GM20000 (cell line): ENCODE measurements around the gene AKT3.

Experiments used
- DNase-seq: peaks from one replicate; pipeline ENCODE4 v3.0.0; 2012; ENCODE audit warnings: low spot score
- TF ChIP-seq, protein P1 (sequence below): IDR thresholded peaks from 2 replicates; pipeline ENCODE4 v1.5.1; 2012; ENCODE audit warnings: mild to moderate bottlenecking, control low read depth; ENCODE audit errors: extremely low read depth, missing control alignments

AKT3 gene

DNA sequence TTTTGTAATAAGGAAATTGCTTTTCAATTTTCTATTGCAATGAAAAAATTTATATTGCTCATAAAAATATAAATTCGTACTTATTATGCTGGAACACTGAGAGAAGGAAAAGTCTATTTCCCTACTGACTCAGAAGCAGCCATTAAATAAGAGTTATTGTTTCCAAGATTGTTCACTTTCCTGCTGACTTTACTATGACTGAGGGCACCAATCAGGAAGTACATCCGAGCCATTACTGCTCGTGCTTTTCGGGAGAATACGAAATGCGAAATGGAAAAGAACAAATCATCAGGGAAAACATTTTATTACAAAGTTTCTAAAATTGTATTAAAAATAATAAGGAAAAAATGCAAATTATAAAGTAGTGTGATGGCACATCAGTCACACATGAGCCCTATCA lies 204.8 kb downstream of the AKT3 start:
- DNase-seq, result no peak
- TF ChIP-seq, protein P1, sequence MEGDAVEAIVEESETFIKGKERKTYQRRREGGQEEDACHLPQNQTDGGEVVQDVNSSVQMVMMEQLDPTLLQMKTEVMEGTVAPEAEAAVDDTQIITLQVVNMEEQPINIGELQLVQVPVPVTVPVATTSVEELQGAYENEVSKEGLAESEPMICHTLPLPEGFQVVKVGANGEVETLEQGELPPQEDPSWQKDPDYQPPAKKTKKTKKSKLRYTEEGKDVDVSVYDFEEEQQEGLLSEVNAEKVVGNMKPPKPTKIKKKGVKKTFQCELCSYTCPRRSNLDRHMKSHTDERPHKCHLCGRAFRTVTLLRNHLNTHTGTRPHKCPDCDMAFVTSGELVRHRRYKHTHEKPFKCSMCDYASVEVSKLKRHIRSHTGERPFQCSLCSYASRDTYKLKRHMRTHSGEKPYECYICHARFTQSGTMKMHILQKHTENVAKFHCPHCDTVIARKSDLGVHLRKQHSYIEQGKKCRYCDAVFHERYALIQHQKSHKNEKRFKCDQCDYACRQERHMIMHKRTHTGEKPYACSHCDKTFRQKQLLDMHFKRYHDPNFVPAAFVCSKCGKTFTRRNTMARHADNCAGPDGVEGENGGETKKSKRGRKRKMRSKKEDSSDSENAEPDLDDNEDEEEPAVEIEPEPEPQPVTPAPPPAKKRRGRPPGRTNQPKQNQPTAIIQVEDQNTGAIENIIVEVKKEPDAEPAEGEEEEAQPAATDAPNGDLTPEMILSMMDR, result no peak

- TF ChIP-seq, protein P1, result no peak
- no peak for DNase-seq
These were observed 207.1 kb downstream of the AKT3 start for GRCh38 chr1:243642936-243643335.

DNA sequence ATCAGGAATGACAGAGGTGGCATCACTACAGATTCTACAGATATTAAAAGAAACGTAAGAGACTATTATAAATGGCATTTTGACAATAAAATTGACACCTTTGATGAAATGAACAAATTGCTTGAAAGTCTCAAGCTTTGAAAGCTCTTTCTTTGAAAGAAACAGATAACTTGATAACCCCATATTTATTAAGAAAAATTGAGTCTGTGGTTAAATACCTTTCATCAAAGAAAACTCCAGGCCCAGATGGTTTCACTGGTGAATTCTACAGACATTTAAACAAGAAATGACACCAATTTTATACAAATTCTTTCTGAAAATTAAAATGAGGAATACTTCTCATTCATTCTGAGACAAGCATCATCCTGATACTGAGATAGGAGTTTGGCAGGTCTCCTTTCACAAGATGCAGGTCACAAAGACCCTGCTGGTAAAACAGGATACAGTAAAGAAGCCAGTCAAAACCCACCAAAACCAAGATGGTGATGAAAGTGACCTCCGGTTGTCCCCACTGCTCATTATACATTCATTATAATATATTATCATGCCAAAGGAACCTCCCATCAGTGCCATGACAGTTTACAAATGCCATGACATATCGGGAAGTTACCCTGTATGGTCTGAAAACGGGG lies 210.9 kb downstream of the AKT3 start:
- TF ChIP-seq, protein P1, result no peak
- DNase-seq, result no peak

DNA sequence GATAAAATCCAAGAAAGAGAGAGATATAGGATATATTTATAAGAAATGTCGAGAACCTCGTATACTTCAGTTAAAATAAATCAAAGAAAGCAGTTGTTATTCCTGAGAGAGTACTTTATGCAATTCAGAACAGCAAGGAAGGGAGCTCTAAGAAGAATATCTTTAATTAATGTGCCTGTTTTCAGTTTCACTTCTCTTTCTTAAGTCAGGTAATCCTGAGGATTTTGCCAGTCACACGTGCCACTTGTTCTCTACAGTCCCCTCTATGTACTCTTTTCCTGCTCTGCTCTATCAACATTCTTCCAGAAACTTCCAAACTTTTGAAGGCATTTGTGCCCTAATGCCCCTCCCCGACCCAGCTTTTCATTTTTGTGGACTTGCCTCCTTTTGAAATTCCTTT lies 211.9 kb downstream of the AKT3 start:
- TF ChIP-seq, protein P1, result no peak
- no peak for DNase-seq

DNA sequence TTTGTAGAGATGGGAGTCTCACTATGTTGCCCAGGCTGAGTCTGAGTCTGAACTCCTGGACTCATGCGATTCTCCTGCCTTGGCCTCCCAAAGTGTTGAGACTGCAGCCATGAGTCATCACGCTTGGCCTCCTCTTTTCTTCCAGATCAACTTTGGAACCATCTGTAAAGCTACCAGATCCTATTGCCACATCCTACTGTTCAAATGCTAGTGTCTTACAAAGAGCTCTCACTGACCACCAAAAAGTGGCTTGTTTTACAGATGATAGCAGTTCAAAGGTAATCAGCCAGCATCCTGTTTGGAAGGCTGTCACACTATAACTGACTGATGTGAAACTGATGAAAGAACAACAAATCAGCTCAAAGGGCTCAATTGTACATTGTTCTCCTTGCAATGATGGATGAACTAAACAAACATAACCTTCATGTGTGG lies 221.6 kb downstream of the AKT3 start:
- TF ChIP-seq, protein P1, result no peak
- DNase-seq, result no peak

DNA sequence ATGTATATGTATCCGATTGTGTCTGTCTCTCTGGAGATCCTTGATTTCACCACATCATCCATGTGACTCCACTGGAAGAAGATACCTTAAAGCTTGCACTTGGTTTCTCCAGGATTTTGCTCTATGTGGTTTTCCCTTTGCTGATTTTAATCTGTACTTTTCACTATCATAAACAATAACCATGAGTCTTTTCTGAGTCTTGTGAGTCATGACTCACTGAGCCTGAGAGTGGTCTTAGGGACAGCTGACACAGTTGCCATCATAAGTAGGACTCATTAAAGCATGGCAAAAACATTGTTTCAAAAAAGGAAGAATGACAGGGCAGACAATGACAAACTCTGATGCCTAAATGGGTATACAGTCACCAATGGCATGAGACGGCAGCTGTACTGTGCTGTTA lies 226.2 kb downstream of the AKT3 start:
- no peak for DNase-seq
- TF ChIP-seq, protein P1, result no peak

DNA sequence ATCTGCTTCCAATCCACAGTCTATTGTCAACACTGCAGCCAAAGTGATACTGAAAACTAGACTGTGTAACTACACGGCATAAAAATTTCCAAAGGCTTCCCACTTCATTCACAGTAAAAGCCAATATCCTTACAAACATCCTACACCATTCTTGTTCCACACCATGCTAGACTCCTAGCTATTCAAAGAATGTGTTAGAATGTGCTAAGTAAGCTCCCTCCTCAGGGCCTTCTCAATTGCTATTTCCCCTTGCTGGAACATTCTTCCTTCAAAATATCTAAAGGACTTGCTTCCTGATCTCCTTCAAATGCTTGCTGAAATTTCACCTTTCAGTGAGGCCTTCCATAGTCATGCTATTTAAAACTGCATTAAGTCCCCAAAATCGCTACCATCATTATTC lies 228.1 kb downstream of the AKT3 start:
- TF ChIP-seq, protein P1, result no peak
- no peak for DNase-seq
